Measurements from ENCODE around the gene DEFB132. TPM values are rescaled to one million over a fixed set of nuclear protein-coding genes. Genes with fewer than 3 reads are reported as not detected.

Gene DEFB132
- total RNA-seq, 4 donors from 2014 or later = not detected

DNA sequence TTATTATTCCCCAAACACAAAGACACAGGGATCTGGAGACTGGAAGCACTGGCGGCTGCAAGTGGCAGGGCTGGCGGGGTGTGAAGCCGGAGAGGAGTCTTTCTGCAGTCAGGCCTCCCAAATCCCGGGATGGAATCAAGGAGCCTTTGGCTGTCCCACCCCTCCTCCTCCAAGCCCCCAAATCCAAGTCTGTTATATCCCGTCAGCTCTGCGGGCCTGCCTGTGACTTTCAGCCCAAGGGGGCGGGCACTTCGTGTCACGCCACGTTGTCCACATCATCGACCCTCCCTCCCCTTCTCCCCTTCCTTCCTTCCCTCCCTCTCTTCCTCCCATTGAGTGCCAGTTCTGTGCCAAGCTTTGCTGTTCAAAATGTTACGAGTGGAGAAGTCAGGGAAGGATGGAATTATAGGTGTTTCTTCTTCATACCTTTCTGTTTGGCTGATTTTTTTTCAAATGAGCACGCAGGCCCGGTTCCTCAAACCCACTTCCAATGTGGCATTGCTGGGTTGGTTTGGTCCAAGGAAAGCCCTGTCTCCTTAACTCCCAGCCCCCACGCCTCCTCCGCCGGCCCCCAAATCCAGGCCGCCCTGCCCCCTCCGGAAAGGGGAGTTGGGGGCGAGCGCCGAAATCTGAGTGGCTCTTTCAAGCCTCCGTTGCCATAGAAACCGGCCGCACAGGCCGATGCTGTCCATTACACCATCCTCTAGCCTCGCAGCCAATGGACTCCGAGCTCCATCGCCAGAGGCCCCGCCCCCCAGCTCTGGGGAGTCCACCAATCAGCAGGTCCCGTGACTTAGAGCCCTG, 52.5 kb downstream of the DEFB132 start:
- peak overlapping the region; percentile 6 to 67 (median 46) for H3K4me3 ChIP-seq
- no peaks in the 10 kb centered on the region for H3K9me3 ChIP-seq
- H3K36me3 ChIP-seq = no peaks in the 10 kb centered on the region
- intact Hi-C loops (cut with DNase I) = no loop called here
- peaks cover 0 to 15% (median 0%) of the 10 kb centered on the region in 4 donors for H3K27me3 ChIP-seq
- H3K4me1 ChIP-seq = peaks cover 11 to 41% (median 16%) of the 10 kb centered on the region in 3 donors
- peak overlapping the region; percentile 39 to 88 (median 81) for H3K27ac ChIP-seq
- WGBS, 2 donors = 18 to 29% methylated on average over 18 to 24 of the region's 31 CpGs
- peak; percentile 76 for DNase-seq
- no peak for TF ChIP-seq POLR2A (IDR thresholded peaks at IDR 0.05)
- TF ChIP-seq, protein P1, sequence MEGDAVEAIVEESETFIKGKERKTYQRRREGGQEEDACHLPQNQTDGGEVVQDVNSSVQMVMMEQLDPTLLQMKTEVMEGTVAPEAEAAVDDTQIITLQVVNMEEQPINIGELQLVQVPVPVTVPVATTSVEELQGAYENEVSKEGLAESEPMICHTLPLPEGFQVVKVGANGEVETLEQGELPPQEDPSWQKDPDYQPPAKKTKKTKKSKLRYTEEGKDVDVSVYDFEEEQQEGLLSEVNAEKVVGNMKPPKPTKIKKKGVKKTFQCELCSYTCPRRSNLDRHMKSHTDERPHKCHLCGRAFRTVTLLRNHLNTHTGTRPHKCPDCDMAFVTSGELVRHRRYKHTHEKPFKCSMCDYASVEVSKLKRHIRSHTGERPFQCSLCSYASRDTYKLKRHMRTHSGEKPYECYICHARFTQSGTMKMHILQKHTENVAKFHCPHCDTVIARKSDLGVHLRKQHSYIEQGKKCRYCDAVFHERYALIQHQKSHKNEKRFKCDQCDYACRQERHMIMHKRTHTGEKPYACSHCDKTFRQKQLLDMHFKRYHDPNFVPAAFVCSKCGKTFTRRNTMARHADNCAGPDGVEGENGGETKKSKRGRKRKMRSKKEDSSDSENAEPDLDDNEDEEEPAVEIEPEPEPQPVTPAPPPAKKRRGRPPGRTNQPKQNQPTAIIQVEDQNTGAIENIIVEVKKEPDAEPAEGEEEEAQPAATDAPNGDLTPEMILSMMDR (IDR thresholded peaks at IDR 0.05) = no peak

DNA sequence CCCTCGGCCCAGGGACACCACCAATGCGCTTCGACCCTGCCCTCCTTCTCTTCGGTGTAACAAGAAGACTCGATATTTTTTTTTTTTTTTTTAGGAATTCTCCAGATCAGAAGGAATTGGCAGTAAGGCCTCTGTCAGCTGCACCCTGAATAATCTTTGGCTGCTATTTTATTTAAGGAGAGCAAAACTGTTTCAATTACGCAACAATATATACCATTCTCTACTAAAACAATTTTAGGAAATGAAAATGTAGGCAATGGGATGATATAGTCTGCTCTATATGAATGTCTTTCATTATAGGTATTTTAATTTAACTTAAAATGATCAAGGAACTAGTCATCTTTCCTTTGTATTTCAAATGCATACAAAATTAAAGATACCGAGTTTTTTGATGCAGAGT, 53.1 kb downstream of the DEFB132 start:
- Histone ChIP-seq H3K4me3 (peak overlapping the region in 3 of 4 donors; percentile 46 to 67 (median 47)), H3K27ac (peak overlapping the region in 2 of 4 donors; percentile 55 to 88), H3K36me3 (no peaks in the 10 kb centered on the region), H3K27me3 (peaks cover 0 to 11% (median 0%) of the 10 kb centered on the region in 4 donors), H3K4me1 (peaks cover 11 to 41% (median 16%) of the 10 kb centered on the region in 3 donors), H3K9me3 (no peaks in the 10 kb centered on the region)
- WGBS, 2 donors = 17 to 24% methylated on average over 7 of the region's 7 CpGs
- intact Hi-C loops (cut with DNase I) = no loop called here
- no peak for TF ChIP-seq POLR2A (IDR thresholded peaks at IDR 0.05)
- TF ChIP-seq, protein P1 (IDR thresholded peaks at IDR 0.05) = no peak
- no peak for DNase-seq

Other genes with a start within 250 kb of the DEFB132 start
- gene DEFB125, start 170.1 kb upstream of the DEFB132 start, total RNA-seq = not detected
- not detected for gene DEFB126, start 115.1 kb upstream of the DEFB132 start, total RNA-seq
- not detected for gene DEFB127, start 100.3 kb upstream of the DEFB132 start, total RNA-seq
- gene DEFB128, start 68.0 kb upstream of the DEFB132 start, total RNA-seq = not detected
- not detected for gene DEFB129, start 30.5 kb upstream of the DEFB132 start, total RNA-seq
- gene C20orf96, start 33.0 kb downstream of the DEFB132 start, total RNA-seq = 1 to 10 TPM in 2 of 4 donors, under 1 TPM in 2; 0.19 to 1.1 (median 0.89) TPM
- 10 to 100 TPM in 1 of 4 donors, 1 to 10 TPM in 3; 6.8 to 14.1 (median 9.2) TPM for gene ZCCHC3, start 39.8 kb downstream of the DEFB132 start, total RNA-seq
- 1 to 10 TPM; 2.1 to 3.8 (median 3.3) TPM for gene SOX12, start 67.8 kb downstream of the DEFB132 start, total RNA-seq
- 10 to 100 TPM in 1 of 4 donors, 1 to 10 TPM in 3; 3.7 to 13.8 (median 7.2) TPM for gene NRSN2, start 89.4 kb downstream of the DEFB132 start, total RNA-seq
- gene TRIB3, start 123.0 kb downstream of the DEFB132 start, total RNA-seq = 10 to 100 TPM in 3 of 4 donors, 1 to 10 TPM in 1; 6.5 to 22.0 (median 11.9) TPM
- gene RBCK1, start 150.6 kb downstream of the DEFB132 start, total RNA-seq = 10 to 100 TPM; 46.9 to 79.8 (median 63.2) TPM
- gene TBC1D20, start 204.8 kb downstream of the DEFB132 start, total RNA-seq = 10 to 100 TPM; 18.1 to 33.2 (median 26.0) TPM

Measured in esophagus squamous epithelium (tissue), 5 donors.